IMR-90 (cell line): ENCODE measurements around the gene NPIPB8. TPM values are rescaled to one million over a fixed set of nuclear protein-coding genes. Genes with fewer than 3 reads are reported as not detected.
A peak's percentile ranks its signal among the peaks of the same experiment; 100 is the strongest.

Experiments used
- ATAC-seq: fragments of 200-7000 bp; cut with Tn5 transposase; 2 replicates; pipeline ENCODE4 v1.9.1; 2020; ENCODE audit warnings: low read depth, mild to moderate bottlenecking, moderate library complexity
- BruUV-seq: library from RNA; stranded (reverse); fragments of 400-500 nt; replicated peaks from 2 replicates; lab custom pipeline; 2021; lab: Mats Ljungman, UMichigan
- CTCF ChIA-PET: fragments of 300-600 bp; formaldehyde crosslinking; extraction: SDS; loops from one replicate; lab custom pipeline; 2021; ENCODE audit warnings: antibody characterized with exemption; lab: Yijun Ruan, JAX
- POLR2A ChIA-PET: fragments of 300-600 bp; sonication (Branson Sonifier 250); formaldehyde crosslinking; loops from one replicate; lab custom pipeline; 2022; ENCODE audit warnings: antibody characterized with exemption; ENCODE audit not compliant: unreplicated experiment; lab: Charles Lee
- DNase-seq: peaks from one replicate; pipeline ENCODE4 v3.0.0; 2013
- H2AFZ ChIP-seq: replicated peaks from 2 replicates; pipeline ENCODE3; 2013; ENCODE audit warnings: low read length, mild to moderate bottlenecking; ENCODE audit not compliant: poor library complexity
- H2AK5ac ChIP-seq: 2 replicates; pipeline ENCODE4 v1.6.1; 2013; ENCODE audit warnings: low read depth, low read length, inconsistent platforms
- H2AK9ac ChIP-seq: replicated peaks from 2 replicates; pipeline ENCODE3; 2013; ENCODE audit warnings: mild to moderate bottlenecking, low read depth, low read length, moderate library complexity; ENCODE audit not compliant: poor library complexity
- H2BK120ac ChIP-seq: 2 replicates; pipeline ENCODE4 v1.6.1; 2013; ENCODE audit warnings: low read depth, low read length, inconsistent platforms
- H2BK15ac ChIP-seq: 3 replicates; pipeline ENCODE4 v1.6.1; 2013; ENCODE audit warnings: low read depth, low read length, inconsistent platforms
- H2BK20ac ChIP-seq: 2 replicates; pipeline ENCODE4 v1.6.1; 2013; ENCODE audit warnings: low read depth, mild to moderate bottlenecking, inconsistent platforms, low read length, moderate library complexity
- H2BK5ac ChIP-seq: 2 replicates; pipeline ENCODE4 v1.6.1; 2013; ENCODE audit warnings: mild to moderate bottlenecking, low read depth, low read length, inconsistent platforms; ENCODE audit not compliant: poor library complexity, severe bottlenecking
- H3K14ac ChIP-seq: replicated peaks from 2 replicates; pipeline ENCODE4 v1.6.1; 2013; ENCODE audit warnings: low read depth, low read length, inconsistent platforms
- H3K18ac ChIP-seq: 2 replicates; pipeline ENCODE4 v1.6.1; 2013; ENCODE audit warnings: low read depth, low read length, control low read depth
- H3K23ac ChIP-seq: 2 replicates; pipeline ENCODE4 v1.6.1; 2013; ENCODE audit warnings: low read depth, low read length, inconsistent platforms
- H3K27ac ChIP-seq: 2 replicates; pipeline ENCODE4 v1.5.1; 2013; ENCODE audit warnings: mild to moderate bottlenecking, control low read depth, low read length; ENCODE audit not compliant: insufficient read depth
- H3K27me3 ChIP-seq: 2 replicates; pipeline ENCODE4 v1.6.1; 2013; ENCODE audit warnings: low read length; ENCODE audit not compliant: control insufficient read depth, insufficient read depth
- H3K36me3 ChIP-seq: 2 replicates; pipeline ENCODE4 v1.6.1; 2013; ENCODE audit warnings: low read length, mixed read lengths; ENCODE audit not compliant: control insufficient read depth, insufficient read depth
- H3K4ac ChIP-seq: 2 replicates; pipeline ENCODE4 v1.6.1; 2013; ENCODE audit warnings: low read depth, low read length, inconsistent platforms
- H3K4me1 ChIP-seq: 2 replicates; pipeline ENCODE4 v1.6.1; 2013; ENCODE audit warnings: low read length, mixed read lengths; ENCODE audit not compliant: control insufficient read depth, insufficient read depth
- H3K4me2 ChIP-seq: 2 replicates; pipeline ENCODE4 v1.6.1; 2013; ENCODE audit warnings: low read depth, mild to moderate bottlenecking, control low read depth, low read length, moderate library complexity
- H3K4me3 ChIP-seq: 2 replicates; pipeline ENCODE4 v1.5.1; 2013; ENCODE audit warnings: low read depth, mild to moderate bottlenecking, control low read depth, low read length, moderate library complexity; ENCODE audit not compliant: insufficient read depth
- H3K56ac ChIP-seq: 2 replicates; pipeline ENCODE4 v1.6.1; 2013; ENCODE audit warnings: low read length, inconsistent platforms; ENCODE audit not compliant: insufficient read depth; ENCODE audit errors: extremely low read depth
- H3K79me1 ChIP-seq, 2 experiments: 2 replicates each; pipeline ENCODE4 v1.6.1; 2013; ENCODE audit warnings: low read length in 2 of 2, inconsistent platforms in 1 of 2, low read depth in 1 of 2
- H3K9ac ChIP-seq: 2 replicates; pipeline ENCODE4 v1.6.1; 2013; ENCODE audit warnings: low read depth, low read length, control low read depth
- H3K9me1 ChIP-seq: 2 replicates; pipeline ENCODE4 v1.6.1; 2013; ENCODE audit warnings: low read length, inconsistent platforms; ENCODE audit not compliant: insufficient read depth
- H3K9me3 ChIP-seq: 2 replicates; pipeline ENCODE4 v1.6.1; 2013; ENCODE audit warnings: low read length; ENCODE audit not compliant: control insufficient read depth, insufficient read depth
- H4K20me1 ChIP-seq: 2 replicates; pipeline ENCODE4 v1.6.1; 2013; ENCODE audit warnings: low read length, inconsistent platforms; ENCODE audit not compliant: insufficient read depth
- H4K5ac ChIP-seq: 2 replicates; pipeline ENCODE4 v1.6.1; 2013; ENCODE audit warnings: mild to moderate bottlenecking, low read depth, low read length, control low read depth
- H4K8ac ChIP-seq, 2 experiments: 2 replicates each; pipeline ENCODE4 v1.6.1; 2013; ENCODE audit warnings: low read depth in 2 of 2, low read length in 2 of 2, control low read depth in 1 of 2, inconsistent platforms in 1 of 2
- H4K91ac ChIP-seq: 2 replicates; pipeline ENCODE4 v1.6.1; 2013; ENCODE audit warnings: low read depth, low read length, inconsistent platforms; ENCODE audit not compliant: insufficient read depth
- MAFK ChIP-seq: IDR thresholded peaks from 2 replicates; pipeline ENCODE4 v1.6.1; 2012; ENCODE audit warnings: low read depth, low read length, improper control_type of control experiment
- NFE2L2 ChIP-seq: fragments of 150-350 bp; IDR thresholded peaks from 2 replicates; pipeline ENCODE4 v1.6.1; 2016; ENCODE audit warnings: low read depth, mild to moderate bottlenecking, low read length
- WGBS, 2 experiments: methylation state at CpG; one replicate each; pipeline versions ENCODE4 v1.1.5 to v1.1.7; 2013; ENCODE audit warnings: missing lambda C conversion rate in 2 of 2; ENCODE audit not compliant: insufficient read length in 1 of 2; ENCODE audit errors: extremely low coverage in 2 of 2; 5-methylcytosine and 5-hydroxymethylcytosine counted together
- dilution Hi-C: fragments of 300-500 bp; cut with HindIII; formaldehyde crosslinking; loops from one replicate; pipeline ENCODE4 v1.14.3; 2018; ENCODE audit warnings: low sequenced_read_pairs; ENCODE audit not compliant: unreplicated experiment
- in situ Hi-C: fragments of 300-500 bp; cut with MboI; formaldehyde crosslinking; loops from 3 replicates; pipeline ENCODE4 v1.14.3; 2019; ENCODE audit warnings: low sequenced_read_pairs, inconsistent platforms, mixed read lengths
- intact Hi-C: fragments of 100-400 bp; cut with micrococcal nuclease; formaldehyde crosslinking; loops from 2 replicates; pipeline ENCODE4 v1.10.0; 2022
- polyA plus RNA-seq, 3 experiments: library from polyadenylated mRNA; depleted of rRNA; stranded (reverse); fragments of >200 nt; gene quantifications; 2 replicates each; pipeline ENCODE4 v1.2.3, GENCODE V29; 2012; ENCODE audit warnings: low replicate concordance in 1 of 3
- total RNA-seq: library from RNA; depleted of rRNA; stranded (reverse); fragments of >200 nt; gene quantifications from 2 replicates; pipeline ENCODE4 v1.2.3, GENCODE V29; 2012
- TF ChIP-seq, protein P1 (sequence below): conservative IDR thresholded peaks from 2 replicates; pipeline ENCODE4 v1.5.1; 2012; ENCODE audit warnings: mild to moderate bottlenecking, low read depth, low read length, improper control_type of control experiment

NPIPB8 gene
- total and polyA plus RNA-seq, 2 of the 4 experiments (the other 2 are of a cell fraction) = not detected

DNA sequence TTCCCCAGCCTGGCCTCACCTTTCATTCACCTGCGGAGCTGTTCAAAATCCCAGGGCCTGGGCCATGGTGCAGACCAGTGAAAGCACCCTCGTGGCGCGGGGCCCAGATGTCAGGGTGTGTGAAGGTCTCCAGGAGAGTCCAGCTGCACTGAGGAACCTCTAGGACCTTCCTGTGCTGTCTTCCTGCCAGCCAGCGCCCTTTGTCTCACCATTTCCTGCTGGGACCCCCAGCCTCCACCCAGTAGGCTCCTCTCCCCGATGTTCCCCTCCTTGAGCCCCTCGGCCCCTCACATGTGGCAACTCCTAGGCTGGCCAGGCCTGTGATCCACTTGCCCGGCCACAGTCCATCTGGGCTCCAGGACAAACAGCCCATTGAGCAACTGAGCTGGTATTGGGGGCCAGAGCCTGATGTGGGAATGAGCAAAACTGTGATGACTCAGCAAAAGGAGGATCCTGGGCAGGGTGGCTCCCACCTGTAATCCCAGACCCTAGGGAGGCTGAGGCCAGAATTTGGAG, 41.7 kb upstream of the NPIPB8 start:
- no peaks in the 10 kb centered on the region for H3K79me1 ChIP-seq
- no peak overlapping the region for H3K18ac ChIP-seq
- H3K14ac ChIP-seq = no peak overlapping the region
- intact Hi-C loops (no loop called here), in situ Hi-C loops (no loop called here), dilution Hi-C loops (no loop called here)
- no peak overlapping the region for H2BK5ac ChIP-seq
- no CpG with 5 or more reads among the region's 8 CpGs for WGBS, 2 experiments
- no peak overlapping the region for H3K4me2 ChIP-seq
- H3K4me3 ChIP-seq = no peak overlapping the region
- H4K91ac ChIP-seq = no peak overlapping the region
- H3K56ac ChIP-seq = no peak overlapping the region
- H3K27ac ChIP-seq = no peak overlapping the region
- peak; percentile 72 for TF ChIP-seq NFE2L2
- TF ChIP-seq MAFK = peak; percentile 92
- TF ChIP-seq, protein P1, sequence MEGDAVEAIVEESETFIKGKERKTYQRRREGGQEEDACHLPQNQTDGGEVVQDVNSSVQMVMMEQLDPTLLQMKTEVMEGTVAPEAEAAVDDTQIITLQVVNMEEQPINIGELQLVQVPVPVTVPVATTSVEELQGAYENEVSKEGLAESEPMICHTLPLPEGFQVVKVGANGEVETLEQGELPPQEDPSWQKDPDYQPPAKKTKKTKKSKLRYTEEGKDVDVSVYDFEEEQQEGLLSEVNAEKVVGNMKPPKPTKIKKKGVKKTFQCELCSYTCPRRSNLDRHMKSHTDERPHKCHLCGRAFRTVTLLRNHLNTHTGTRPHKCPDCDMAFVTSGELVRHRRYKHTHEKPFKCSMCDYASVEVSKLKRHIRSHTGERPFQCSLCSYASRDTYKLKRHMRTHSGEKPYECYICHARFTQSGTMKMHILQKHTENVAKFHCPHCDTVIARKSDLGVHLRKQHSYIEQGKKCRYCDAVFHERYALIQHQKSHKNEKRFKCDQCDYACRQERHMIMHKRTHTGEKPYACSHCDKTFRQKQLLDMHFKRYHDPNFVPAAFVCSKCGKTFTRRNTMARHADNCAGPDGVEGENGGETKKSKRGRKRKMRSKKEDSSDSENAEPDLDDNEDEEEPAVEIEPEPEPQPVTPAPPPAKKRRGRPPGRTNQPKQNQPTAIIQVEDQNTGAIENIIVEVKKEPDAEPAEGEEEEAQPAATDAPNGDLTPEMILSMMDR = no peak
- CTCF ChIA-PET = no interaction called here
- H2AK5ac ChIP-seq = no peak overlapping the region
- H2BK20ac ChIP-seq = no peak overlapping the region
- H3K4ac ChIP-seq = no peak overlapping the region
- no peak for DNase-seq
- POLR2A ChIA-PET = no interaction called here
- no peak for ATAC-seq
- no peak overlapping the region for H2AFZ ChIP-seq
- H2AK9ac ChIP-seq = no peak overlapping the region
- no peak overlapping the region for H4K5ac ChIP-seq
- H3K23ac ChIP-seq = no peak overlapping the region
- no peaks in the 10 kb centered on the region for H3K9me3 ChIP-seq
- no TSS peak for BruUV-seq
- H3K9ac ChIP-seq = no peak overlapping the region
- H2BK15ac ChIP-seq = no peak overlapping the region
- no peak overlapping the region for H4K8ac ChIP-seq
- peaks cover 2% of the 10 kb centered on the region; the same call in 1 of the 2 replicates for H3K27me3 ChIP-seq
- H4K20me1 ChIP-seq = no peaks in the 10 kb centered on the region
- H3K4me1 ChIP-seq = no peaks in the 10 kb centered on the region
- no peak overlapping the region for H2BK120ac ChIP-seq
- H3K36me3 ChIP-seq = peaks cover 1% of the 10 kb centered on the region; the same call in 1 of the 2 replicates
- H3K9me1 ChIP-seq = no peaks in the 10 kb centered on the region
